Posterior cingulate gyrus (tissue), 11 donors: ENCODE measurements around the gene MSMP.
A peak's percentile ranks its signal among the peaks of the same experiment; 100 is the strongest.

Experiments
- DNase-seq, 10 donors: peaks; one replicate each; pipeline versions ENCODE4 v3.0.0 to v3.0.0-alpha.2; 2020 to 2021; ENCODE audit warnings: mixed read lengths in 3 of 10
- intact Hi-C: fragments of 100-400 bp; cut with DNase I; formaldehyde crosslinking; loops from one replicate; pipeline ENCODE4 v1.15.1; 2023

The MSMP gene

DNA sequence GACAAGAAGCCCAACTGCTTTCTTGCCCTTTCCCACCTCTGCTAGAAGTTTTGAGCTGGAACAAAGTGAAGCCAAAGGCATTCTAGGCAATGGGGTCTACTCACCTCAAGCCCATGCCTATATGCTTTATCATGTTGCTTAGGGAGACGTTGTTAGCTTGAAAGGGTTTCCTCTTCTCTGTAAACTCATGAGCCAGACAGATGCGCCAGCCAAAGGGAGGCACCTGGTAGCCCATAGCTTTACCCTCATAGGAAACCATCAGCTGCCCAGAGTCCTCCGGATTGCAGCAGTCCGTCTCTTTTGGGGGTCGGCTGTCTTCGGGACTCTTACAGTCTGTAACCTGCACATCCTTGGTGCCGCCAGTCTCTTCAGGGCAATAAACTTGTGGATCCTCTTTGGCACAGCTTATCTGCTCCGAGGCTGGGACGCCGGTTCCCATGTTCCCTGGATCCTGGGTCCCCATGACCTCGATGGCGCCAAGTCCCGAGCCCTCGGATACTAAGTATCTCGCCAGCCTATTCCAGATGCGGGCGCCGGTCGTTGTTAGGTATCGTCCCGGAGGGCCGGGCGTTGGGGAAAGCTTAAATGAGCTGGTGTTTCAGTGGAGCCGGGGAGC is 5.7 kb downstream of the MSMP start:
- no peak for DNase-seq
- intact Hi-C loops, result no loop called here

DNA sequence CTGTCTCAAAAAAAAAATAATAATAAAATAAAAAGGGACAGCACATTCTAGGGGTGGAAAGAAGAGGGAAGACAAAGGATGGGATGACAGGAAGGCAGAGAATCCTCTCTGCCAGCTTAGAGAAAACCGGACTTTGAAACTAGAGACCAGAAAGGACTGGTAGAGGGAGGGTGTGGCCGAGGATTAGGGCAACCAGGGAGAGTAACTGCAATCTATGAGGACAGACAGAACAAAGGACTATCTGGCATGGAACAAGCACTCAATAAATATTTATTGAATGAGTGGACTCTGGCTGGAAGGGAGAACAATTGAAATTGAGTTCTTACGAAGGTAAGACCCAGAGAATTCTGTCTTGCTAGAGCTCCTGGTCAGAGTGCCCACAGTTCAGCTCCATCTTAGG is 7.5 kb downstream of the MSMP start:
- DNase-seq, result no peak
- intact Hi-C loops, result no loop called here

DNA sequence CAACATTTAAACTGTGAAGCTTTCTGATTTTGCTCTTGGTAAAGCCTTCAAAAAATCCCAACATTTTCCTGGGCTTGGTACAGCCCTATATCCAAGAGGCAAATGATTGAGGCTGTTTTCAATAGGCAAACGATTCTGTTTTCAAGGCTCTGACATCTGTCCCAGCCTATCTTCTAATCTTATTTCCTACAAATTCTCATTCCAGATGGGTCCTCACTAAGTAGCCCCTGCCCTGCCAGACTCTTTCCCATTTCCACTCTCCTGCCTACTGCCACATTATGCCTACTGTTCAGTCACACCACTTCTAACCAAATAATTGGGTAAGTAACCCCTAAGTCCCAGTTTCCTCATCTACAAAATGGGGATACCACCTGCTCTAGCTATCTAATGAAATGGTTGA is 8.5 kb downstream of the MSMP start:
- DNase-seq, result no peak
- intact Hi-C loops, result no loop called here

DNA sequence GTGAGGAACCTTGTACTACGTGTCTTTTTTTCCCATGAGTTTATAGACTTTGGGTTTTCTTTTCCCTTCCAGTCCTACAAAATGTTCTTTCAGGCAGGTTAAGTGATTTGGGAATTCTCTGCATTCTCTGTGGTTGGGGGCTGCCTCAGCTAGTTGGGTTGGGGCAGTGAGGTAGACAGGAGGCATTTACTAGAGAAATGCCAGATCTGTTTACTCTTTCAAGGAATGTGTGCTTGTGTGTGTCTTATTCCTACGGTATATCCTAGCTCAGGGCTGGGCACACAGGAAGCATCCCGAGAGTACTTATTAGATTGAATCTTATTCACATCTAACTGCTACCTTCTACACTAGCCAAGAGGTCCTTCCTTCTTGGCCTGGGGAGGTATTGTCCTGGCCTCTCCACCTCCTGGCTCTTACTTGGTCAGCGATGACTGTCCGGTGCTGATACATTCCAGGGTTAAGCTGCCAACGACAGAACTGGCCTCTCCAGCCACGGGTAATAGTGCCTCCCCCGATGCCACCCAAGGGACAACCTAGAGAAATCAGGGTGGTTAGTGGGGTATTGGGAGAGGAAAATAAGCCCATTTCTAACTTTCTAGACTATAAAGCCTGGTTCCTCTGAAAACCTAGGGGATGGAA is 10.1 kb downstream of the MSMP start:
- DNase-seq, result no peak
- intact Hi-C loops, result no loop called here

DNA sequence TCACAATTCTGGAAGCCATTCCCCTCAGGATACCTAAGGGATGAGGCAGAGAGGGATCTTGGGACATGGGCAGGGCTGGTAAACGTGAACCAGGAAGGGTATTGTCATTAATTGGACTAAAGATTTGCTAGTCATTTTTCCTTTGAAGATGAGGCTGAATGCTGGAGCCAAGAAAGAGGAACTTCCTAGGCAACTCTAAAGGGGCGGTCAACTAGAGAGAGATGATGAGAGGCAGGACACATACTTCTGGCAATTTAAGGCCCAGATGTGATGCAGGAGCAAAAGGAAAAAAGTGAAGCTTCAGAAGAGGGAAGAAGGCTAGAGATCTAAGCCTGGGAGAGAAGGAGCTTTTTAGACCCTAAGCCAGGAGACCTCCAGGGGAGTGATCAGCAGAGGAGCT is 10.6 kb downstream of the MSMP start:
- intact Hi-C loops, result no loop called here
- no peak for DNase-seq

DNA sequence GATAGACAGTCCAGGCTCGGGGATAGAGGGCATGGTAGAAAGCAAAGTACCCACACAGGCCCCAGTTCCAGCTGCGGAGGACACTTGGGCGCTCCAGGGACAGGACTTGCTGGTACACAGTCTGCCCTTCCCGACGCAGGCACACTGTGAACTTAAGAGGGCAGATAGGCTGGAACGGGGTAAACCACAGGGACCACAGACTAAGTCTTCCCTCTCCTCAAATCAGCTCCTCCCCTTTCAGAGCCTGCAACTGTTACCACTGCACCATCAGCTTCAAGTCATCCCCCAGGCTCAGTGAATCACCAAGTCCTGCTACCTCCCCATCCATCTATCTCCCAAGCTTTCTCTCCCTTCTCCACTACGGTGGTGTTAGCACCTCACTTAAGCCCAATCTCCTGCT is 12.3 kb downstream of the MSMP start:
- DNase-seq, result peak in 1 of 10 donors; percentile 15
- intact Hi-C loops, result no loop called here

DNA sequence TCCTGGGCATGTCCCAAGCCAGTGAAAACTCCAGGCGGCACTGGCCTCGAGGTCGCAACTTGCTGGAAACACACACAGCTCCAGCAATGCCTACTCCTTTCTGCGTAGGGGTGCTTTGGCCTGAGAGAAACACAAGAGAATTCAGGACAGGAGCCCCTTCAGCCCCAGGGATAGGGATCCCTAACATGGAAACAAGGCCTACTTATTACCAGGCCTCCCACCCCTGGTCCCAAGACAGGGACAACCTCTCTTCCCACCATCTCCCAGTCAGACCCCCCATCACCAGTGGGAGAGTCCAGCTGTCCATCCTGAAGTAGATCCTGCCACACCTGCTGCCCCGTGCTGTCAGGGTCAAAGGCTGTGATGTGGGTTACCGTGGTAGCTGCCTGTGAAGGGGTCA is 13.8 kb downstream of the MSMP start:
- intact Hi-C loops, result no loop called here
- DNase-seq, result no peak

DNA sequence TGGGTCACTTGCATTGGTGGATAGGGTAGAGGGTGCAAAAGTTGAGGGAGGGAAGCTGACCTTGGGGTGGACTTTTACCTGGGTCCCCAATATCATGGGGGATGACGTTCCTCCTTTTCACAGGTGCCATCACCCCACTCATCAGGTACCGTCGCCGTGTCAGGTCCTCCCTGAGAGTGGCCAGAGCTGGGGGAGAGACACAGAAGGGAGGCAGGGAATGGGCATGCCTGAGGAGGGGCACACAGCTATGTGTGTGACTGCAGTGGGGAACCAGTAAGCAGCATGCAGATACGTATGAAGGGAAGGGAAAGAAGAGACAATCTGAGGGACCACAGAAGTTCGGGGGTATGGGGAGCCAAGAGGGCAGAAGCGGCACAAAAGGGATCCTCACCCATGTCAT is 15.2 kb downstream of the MSMP start:
- intact Hi-C loops, result loop anchor here (10.0 kb wide), 1 partner anchor 644 kb away; the partner anchor contains the start of gene PIGO
- no peak for DNase-seq

DNA sequence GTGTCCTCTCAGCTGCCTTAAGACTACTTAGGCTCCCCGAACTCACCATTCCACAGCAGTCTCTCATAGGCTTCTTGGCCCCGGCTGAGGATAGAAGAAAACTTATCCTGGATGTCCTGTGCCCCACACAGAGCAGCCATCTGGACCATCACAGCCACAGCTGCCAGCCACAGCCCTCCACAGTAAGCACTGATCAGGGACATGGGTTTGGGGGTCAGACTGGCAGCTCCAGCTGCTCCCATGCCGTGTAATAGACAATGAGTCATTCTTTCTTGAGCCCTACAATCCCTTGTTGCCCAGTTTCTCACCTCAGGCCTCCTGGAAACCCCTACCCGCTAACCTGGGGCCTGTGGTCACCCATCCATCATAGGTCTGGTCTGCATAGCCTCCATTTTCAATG is 15.9 kb downstream of the MSMP start:
- DNase-seq, result no peak
- intact Hi-C loops, result loop anchor here (10.0 kb wide), 1 partner anchor 643 kb away; the partner anchor contains the start of gene PIGO

DNA sequence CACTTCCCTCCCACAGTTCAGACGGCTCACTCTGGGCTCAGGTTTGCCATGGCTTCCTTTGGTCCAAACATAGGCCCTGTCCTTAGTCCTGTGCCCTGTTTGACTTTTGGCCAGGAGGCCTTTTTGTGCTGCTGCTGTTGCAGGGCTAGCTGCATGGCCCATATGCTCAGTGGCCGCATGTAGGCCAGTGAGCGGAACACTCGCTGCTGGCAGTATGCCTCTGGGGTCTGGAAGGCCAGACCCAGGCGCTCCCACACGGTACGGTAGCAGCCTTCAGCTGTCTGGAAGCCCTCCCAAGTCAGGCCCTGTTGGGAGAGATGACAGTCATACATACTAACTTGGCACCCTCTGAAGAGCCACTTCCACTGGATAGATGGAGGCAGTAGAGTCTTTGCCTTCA is 16.9 kb downstream of the MSMP start:
- no peak for DNase-seq
- intact Hi-C loops, result loop anchor here (10.0 kb wide), 1 partner anchor 642 kb away; the partner anchor contains the start of gene PIGO

DNA sequence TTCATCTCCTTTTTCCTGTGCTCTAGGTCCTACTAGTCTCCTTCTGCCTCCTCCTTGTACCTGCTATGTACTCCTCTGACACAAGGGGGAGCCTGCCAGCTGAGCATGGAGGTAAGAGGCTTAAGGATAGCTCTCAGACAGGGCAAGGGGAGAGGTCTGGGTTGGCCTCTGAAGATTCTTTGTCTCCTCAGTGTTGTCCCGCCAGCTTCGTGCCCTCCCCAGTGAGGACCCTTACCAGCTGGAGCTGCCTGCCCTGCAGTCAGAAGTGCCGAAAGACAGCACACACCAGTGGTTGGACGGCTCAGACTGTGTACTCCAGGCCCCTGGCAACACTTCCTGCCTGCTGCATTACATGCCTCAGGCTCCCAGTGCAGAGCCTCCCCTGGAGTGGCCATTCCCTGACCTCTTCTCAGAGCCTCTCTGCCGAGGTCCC is 17.9 kb downstream of the MSMP start:
- peak in 6 of 10 donors; percentile 31 to 90 (median 60) for DNase-seq
- intact Hi-C loops, result loop anchor here (10.0 kb wide), 1 partner anchor 641 kb away; the partner anchor contains the start of gene PIGO

DNA sequence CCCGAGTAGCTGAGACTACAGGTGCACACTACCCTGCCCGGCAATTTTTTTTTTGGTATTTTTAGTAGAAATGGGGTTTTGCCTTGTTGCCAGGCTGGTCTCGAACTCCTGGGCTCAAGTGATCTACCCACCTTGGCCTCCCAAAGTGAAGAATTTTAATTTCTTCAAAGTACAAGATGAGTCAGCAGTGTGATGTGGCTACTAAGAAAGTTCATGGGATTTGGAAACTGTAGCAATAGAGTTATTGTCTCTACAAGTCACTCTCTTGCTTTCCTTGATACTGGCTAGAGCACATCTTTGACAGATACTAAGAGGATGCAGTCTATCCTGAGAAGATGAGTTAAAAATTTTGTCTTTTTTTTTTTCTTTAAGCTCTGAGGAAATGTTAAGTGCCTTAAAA is 20.0 kb downstream of the MSMP start:
- intact Hi-C loops, result loop anchor here (5.0 to 10.0 kb wide), 2 partner anchors 93 to 639 kb away; partner anchors contain the start of genes FAM221B, PIGO and TMEM8B
- DNase-seq, result no peak

DNA sequence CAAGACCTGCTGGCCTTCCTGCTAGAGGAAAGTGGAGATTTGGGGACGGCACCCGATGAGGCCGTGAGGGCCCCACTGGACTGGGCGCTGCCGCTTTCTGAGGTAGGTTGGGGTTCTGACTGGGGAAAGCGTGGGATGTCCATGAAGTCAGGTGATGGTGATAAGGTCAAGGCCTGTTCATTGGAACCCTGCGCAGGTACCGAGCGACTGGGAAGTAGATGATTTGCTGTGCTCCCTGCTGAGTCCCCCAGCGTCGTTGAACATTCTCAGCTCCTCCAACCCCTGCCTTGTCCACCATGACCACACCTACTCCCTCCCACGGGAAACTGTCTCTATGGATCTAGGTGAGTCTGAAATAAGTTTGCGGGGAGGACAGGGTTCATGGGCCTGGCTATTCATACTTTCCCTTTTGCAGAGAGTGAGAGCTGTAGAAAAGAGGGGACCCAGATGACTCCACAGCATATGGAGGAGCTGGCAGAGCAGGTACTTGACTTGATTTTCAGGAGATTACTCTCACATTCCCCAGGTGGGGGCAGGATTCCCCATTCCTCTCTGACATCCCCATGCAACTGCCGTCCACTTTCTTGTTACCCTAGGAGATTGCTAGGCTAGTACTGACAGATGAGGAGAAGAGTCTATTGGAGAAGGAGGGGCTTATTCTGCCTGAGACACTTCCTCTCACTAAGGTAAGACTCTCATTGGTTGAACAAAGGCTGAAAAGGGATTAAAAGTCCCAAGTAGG is 21.1 kb downstream of the MSMP start:
- intact Hi-C loops, result loop anchor here (2.0 to 10.0 kb wide), 4 partner anchors 76 to 638 kb away; partner anchors contain the start of genes FAM221B, PIGO, TESK1 and TMEM8B

DNA sequence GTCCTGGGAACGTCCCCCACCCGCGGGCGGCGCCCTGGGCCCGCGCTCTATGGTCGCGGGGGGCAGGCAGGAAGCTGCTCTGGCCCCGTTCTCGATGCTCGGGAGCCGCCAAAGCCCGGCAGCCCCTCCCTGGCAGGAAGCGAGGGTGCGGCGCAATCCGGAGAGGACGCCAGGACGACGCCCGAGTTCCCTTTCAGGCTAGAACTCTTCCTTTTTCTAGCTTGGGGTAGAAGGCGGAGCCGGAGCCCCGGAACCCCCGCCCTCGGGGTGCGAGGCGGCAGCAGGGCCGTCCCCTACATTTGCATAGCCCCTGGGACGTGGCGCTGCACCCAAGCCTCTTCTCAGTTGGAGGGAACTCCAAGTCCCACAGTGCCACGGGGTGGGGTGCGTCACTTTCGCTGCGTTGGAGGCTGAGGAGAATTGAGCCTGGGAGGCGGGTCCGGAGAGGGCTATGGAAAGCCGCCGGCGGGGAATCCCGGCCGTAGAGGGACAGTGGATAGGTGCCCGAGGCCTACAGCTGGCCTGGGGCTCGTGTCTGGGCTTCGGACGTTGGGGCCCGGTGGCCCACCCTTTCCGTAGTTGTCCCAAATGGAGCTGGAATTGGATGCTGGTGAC is 21.8 kb downstream of the MSMP start, which contains the start of the genes CREB3 and TLN1:
Gene CREB3, plus strand, starts transcription at position 482 of the 615 bp plus-strand sequence. Its CDS starts 107 bp downstream, at position 589.
Gene TLN1, minus strand, starts transcription at position 11 of the 615 bp plus-strand sequence. CDS start 6,501 bp downstream, outside the sequence.
- intact Hi-C loops, result loop anchor here (2.0 to 10.0 kb wide), 4 partner anchors 75 to 637 kb away; partner anchors contain the start of genes FAM221B, PIGO, TESK1 and TMEM8B
- DNase-seq, result peak; percentile 90 to 100 (median 98)

More for the DNA sequence above, 21.1 kb downstream of the MSMP start:
- DNase-seq, result peak in 1 of 10 donors; percentile 23

DNA sequence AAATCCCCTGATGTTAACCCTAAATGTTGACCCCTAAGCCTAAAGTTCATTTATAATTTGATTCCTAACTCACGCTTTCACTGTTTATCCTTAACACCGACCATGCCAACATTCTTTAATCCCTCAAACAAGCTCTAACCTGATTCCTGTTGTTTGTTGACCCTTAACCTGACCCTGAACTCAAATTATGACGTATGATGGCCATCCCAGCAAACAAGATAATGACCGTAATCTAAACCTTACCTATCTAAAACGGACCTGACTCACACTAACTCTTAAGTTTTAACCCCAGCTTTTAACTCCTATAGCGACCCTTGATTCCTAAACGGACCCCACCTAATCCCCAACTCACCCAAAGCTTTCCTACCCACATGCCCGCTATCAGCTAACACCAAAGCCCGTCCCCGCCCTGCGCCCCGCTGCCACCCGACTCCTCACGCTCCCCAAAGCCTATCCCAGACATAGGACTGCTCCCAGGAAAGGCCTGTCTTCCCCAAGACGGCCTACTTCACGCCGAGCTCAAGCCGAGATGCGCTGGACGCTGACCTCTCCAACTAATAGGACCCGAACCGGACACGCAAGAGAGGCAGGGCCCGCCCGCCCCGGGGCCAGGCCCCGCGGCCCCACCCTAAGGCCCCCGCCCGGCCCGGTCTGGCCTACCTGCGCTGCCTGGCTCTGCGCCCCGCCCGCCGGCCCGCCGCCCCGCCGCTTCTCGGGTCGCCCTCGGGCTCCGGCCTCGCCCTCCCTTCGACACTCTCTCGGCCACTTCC is 22.5 kb downstream of the MSMP start:
- intact Hi-C loops, result loop anchor here (2.0 to 10.0 kb wide), 4 partner anchors 75 to 637 kb away; partner anchors contain the start of genes FAM221B, PIGO, TESK1 and TMEM8B
- DNase-seq, result peak in 2 of 10 donors; percentile 26 to 86

DNA sequence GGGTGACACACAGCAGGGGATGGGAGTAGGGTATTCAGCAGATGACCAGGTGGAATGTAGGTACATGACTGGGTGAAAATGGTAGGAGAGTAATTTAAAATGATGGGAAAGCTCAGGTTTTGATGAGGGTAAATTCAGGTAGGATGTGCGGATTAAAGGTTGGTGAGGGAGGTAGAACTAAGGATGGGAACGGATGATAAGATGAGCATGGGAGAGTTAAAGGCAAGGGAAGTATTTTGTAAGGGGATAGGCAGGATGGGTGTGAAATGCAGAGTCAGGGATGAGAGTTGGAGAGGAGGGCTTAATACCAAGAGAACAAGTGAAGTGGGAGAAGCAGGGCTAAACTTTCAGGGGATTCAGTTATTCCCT is 23.6 kb downstream of the MSMP start:
- no peak for DNase-seq
- intact Hi-C loops, result loop anchor here (5.0 to 10.0 kb wide), 2 partner anchors 97 to 636 kb away; partner anchors contain the start of genes FAM221B, PIGO and TMEM8B

DNA sequence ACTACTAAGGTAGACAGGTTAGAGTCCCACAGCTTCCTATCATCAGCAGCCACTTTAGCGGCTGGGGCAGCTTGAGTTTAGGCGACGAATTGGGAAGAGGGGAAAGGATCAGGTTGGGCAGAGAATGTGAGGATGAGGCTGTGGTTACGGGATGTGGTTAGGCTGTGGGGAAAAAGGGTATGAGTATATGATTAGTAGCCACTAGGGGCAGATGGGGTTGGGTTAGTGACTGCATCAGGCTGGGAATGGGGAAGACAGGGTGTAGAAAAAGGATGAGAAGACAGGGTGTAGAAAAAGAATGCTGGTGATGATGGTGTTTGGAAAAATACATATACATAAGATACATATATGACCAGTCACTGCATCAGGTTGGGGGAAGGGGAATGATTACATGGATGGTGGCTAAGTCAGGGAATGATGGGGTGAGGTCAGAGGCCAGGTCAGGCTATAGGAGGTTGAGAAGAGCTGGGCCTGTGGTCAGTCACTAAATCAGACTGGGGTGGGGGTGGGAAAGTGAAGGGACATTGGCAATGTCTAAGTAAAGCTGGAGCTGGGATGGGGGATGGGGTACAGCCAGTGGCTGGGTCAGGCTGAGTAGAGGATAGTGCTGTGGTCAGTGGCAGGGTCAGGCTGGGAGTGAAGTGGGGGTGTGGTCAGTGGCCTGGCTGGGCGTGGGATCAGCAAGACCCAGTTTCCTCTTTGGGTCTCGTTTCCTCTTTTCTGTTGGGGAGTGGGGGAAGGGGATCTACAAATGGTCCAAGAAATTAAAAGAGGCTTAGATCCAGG is 24.2 kb downstream of the MSMP start:
- intact Hi-C loops, result loop anchor here (5.0 to 10.0 kb wide), 3 partner anchors 38 to 635 kb away; partner anchors contain the start of genes FAM221B, PIGO and TMEM8B
- peak in 3 of 10 donors; percentile 28 to 88 (median 32) for DNase-seq

DNA sequence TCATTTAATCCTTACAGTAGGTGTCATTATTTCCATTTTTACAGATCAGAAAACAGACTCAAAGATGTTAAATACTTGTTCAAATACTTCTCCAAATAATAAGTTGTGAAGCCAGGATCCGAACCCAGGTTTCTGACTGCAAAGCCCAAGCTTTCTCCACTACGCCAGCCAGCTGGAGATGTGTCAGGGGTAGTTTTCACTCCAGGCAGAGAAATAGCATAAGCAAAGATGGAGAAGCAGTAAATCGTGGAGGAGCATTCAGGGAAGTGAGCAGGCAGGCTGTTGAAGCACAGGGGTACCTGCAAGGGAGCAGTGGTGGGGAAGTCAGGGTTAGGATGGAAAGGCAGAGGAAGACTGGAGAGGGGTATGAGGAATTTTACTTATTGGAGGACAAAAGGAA is 25.0 kb downstream of the MSMP start:
- intact Hi-C loops, result loop anchor here (5.0 kb wide), 1 partner anchor 37 kb away; no protein-coding TSS in a partner anchor
- DNase-seq, result no peak
